IMR-90 (cell line): ENCODE results near the gene WDR46. TPM values are rescaled to one million over a fixed set of nuclear protein-coding genes. Genes with fewer than 3 reads are reported as not detected.

Source experiments
- ATAC-seq: fragments of 200-7000 bp; cut with Tn5 transposase; 2 replicates; pipeline ENCODE4 v1.9.1; 2020; ENCODE audit warnings: low read depth, mild to moderate bottlenecking, moderate library complexity
- BruUV-seq: library from RNA; stranded (reverse); fragments of 400-500 nt; replicated peaks from 2 replicates; lab custom pipeline; 2021; lab: Mats Ljungman, UMichigan
- CTCF ChIA-PET: fragments of 300-600 bp; formaldehyde crosslinking; extraction: SDS; loops from one replicate; lab custom pipeline; 2021; ENCODE audit warnings: antibody characterized with exemption; lab: Yijun Ruan, JAX
- POLR2A ChIA-PET: fragments of 300-600 bp; sonication (Branson Sonifier 250); formaldehyde crosslinking; loops from one replicate; lab custom pipeline; 2022; ENCODE audit warnings: antibody characterized with exemption; ENCODE audit not compliant: unreplicated experiment; lab: Charles Lee
- DNase-seq: peaks from one replicate; pipeline ENCODE4 v3.0.0; 2013
- H2AFZ ChIP-seq: replicated peaks from 2 replicates; pipeline ENCODE3; 2013; ENCODE audit warnings: low read length, mild to moderate bottlenecking; ENCODE audit not compliant: poor library complexity
- H2AK5ac ChIP-seq: 2 replicates; pipeline ENCODE4 v1.6.1; 2013; ENCODE audit warnings: low read depth, low read length, inconsistent platforms
- H2AK9ac ChIP-seq: replicated peaks from 2 replicates; pipeline ENCODE3; 2013; ENCODE audit warnings: mild to moderate bottlenecking, low read depth, low read length, moderate library complexity; ENCODE audit not compliant: poor library complexity
- H2BK120ac ChIP-seq: 2 replicates; pipeline ENCODE4 v1.6.1; 2013; ENCODE audit warnings: low read depth, low read length, inconsistent platforms
- H2BK15ac ChIP-seq: 3 replicates; pipeline ENCODE4 v1.6.1; 2013; ENCODE audit warnings: low read depth, low read length, inconsistent platforms
- H2BK20ac ChIP-seq: 2 replicates; pipeline ENCODE4 v1.6.1; 2013; ENCODE audit warnings: low read depth, mild to moderate bottlenecking, inconsistent platforms, low read length, moderate library complexity
- H2BK5ac ChIP-seq: 2 replicates; pipeline ENCODE4 v1.6.1; 2013; ENCODE audit warnings: mild to moderate bottlenecking, low read depth, low read length, inconsistent platforms; ENCODE audit not compliant: poor library complexity, severe bottlenecking
- H3K14ac ChIP-seq: replicated peaks from 2 replicates; pipeline ENCODE4 v1.6.1; 2013; ENCODE audit warnings: low read depth, low read length, inconsistent platforms
- H3K18ac ChIP-seq: 2 replicates; pipeline ENCODE4 v1.6.1; 2013; ENCODE audit warnings: low read depth, low read length, control low read depth
- H3K23ac ChIP-seq: 2 replicates; pipeline ENCODE4 v1.6.1; 2013; ENCODE audit warnings: low read depth, low read length, inconsistent platforms
- H3K27ac ChIP-seq: 2 replicates; pipeline ENCODE4 v1.5.1; 2013; ENCODE audit warnings: mild to moderate bottlenecking, control low read depth, low read length; ENCODE audit not compliant: insufficient read depth
- H3K27me3 ChIP-seq: 2 replicates; pipeline ENCODE4 v1.6.1; 2013; ENCODE audit warnings: low read length; ENCODE audit not compliant: control insufficient read depth, insufficient read depth
- H3K36me3 ChIP-seq: 2 replicates; pipeline ENCODE4 v1.6.1; 2013; ENCODE audit warnings: low read length, mixed read lengths; ENCODE audit not compliant: control insufficient read depth, insufficient read depth
- H3K4ac ChIP-seq: 2 replicates; pipeline ENCODE4 v1.6.1; 2013; ENCODE audit warnings: low read depth, low read length, inconsistent platforms
- H3K4me1 ChIP-seq: 2 replicates; pipeline ENCODE4 v1.6.1; 2013; ENCODE audit warnings: low read length, mixed read lengths; ENCODE audit not compliant: control insufficient read depth, insufficient read depth
- H3K4me2 ChIP-seq: 2 replicates; pipeline ENCODE4 v1.6.1; 2013; ENCODE audit warnings: low read depth, mild to moderate bottlenecking, control low read depth, low read length, moderate library complexity
- H3K4me3 ChIP-seq: 2 replicates; pipeline ENCODE4 v1.5.1; 2013; ENCODE audit warnings: low read depth, mild to moderate bottlenecking, control low read depth, low read length, moderate library complexity; ENCODE audit not compliant: insufficient read depth
- H3K56ac ChIP-seq: 2 replicates; pipeline ENCODE4 v1.6.1; 2013; ENCODE audit warnings: low read length, inconsistent platforms; ENCODE audit not compliant: insufficient read depth; ENCODE audit errors: extremely low read depth
- H3K79me1 ChIP-seq, 2 experiments: 2 replicates each; pipeline ENCODE4 v1.6.1; 2013; ENCODE audit warnings: low read length in 2 of 2, inconsistent platforms in 1 of 2, low read depth in 1 of 2
- H3K9ac ChIP-seq: 2 replicates; pipeline ENCODE4 v1.6.1; 2013; ENCODE audit warnings: low read depth, low read length, control low read depth
- H3K9me1 ChIP-seq: 2 replicates; pipeline ENCODE4 v1.6.1; 2013; ENCODE audit warnings: low read length, inconsistent platforms; ENCODE audit not compliant: insufficient read depth
- H3K9me3 ChIP-seq: 2 replicates; pipeline ENCODE4 v1.6.1; 2013; ENCODE audit warnings: low read length; ENCODE audit not compliant: control insufficient read depth, insufficient read depth
- H4K20me1 ChIP-seq: 2 replicates; pipeline ENCODE4 v1.6.1; 2013; ENCODE audit warnings: low read length, inconsistent platforms; ENCODE audit not compliant: insufficient read depth
- H4K5ac ChIP-seq: 2 replicates; pipeline ENCODE4 v1.6.1; 2013; ENCODE audit warnings: mild to moderate bottlenecking, low read depth, low read length, control low read depth
- H4K8ac ChIP-seq, 2 experiments: 2 replicates each; pipeline ENCODE4 v1.6.1; 2013; ENCODE audit warnings: low read depth in 2 of 2, low read length in 2 of 2, control low read depth in 1 of 2, inconsistent platforms in 1 of 2
- H4K91ac ChIP-seq: 2 replicates; pipeline ENCODE4 v1.6.1; 2013; ENCODE audit warnings: low read depth, low read length, inconsistent platforms; ENCODE audit not compliant: insufficient read depth
- BHLHE40 ChIP-seq: fragments of 150-350 bp; IDR thresholded peaks from 2 replicates; pipeline ENCODE4 v1.6.1; 2016; ENCODE audit warnings: mild to moderate bottlenecking, low read depth, low read length
- CEBPB ChIP-seq: IDR thresholded peaks from 2 replicates; pipeline ENCODE4 v1.6.1; 2012; ENCODE audit warnings: low read depth, low read length, improper control_type of control experiment
- CHD1 ChIP-seq: IDR thresholded peaks from 2 replicates; pipeline ENCODE4 v1.6.1; 2012; ENCODE audit warnings: low read depth, low read length, improper control_type of control experiment
- FOS ChIP-seq: fragments of 150-350 bp; IDR thresholded peaks from 2 replicates; pipeline ENCODE4 v1.6.1; 2016; ENCODE audit warnings: low read depth, low read length
- MAFK ChIP-seq: IDR thresholded peaks from 2 replicates; pipeline ENCODE4 v1.6.1; 2012; ENCODE audit warnings: low read depth, low read length, improper control_type of control experiment
- MAZ ChIP-seq: IDR thresholded peaks from 2 replicates; pipeline ENCODE4 v1.6.1; 2012; ENCODE audit warnings: low read depth, mild to moderate bottlenecking, low read length, improper control_type of control experiment, moderate library complexity, borderline replicate concordance
- MXI1 ChIP-seq: IDR thresholded peaks from 2 replicates; pipeline ENCODE4 v1.6.1; 2012; ENCODE audit warnings: low read depth, mild to moderate bottlenecking, low read length, moderate library complexity, borderline replicate concordance
- NFE2L2 ChIP-seq: fragments of 150-350 bp; IDR thresholded peaks from 2 replicates; pipeline ENCODE4 v1.6.1; 2016; ENCODE audit warnings: low read depth, mild to moderate bottlenecking, low read length
- POLR2A ChIP-seq: IDR thresholded peaks from 2 replicates; pipeline ENCODE4 v1.6.1; 2012; ENCODE audit warnings: mild to moderate bottlenecking, low read depth, low read length
- RAD21 ChIP-seq: IDR thresholded peaks from 2 replicates; pipeline ENCODE4 v1.6.1; 2012; ENCODE audit warnings: low read length, improper control_type of control experiment
- RCOR1 ChIP-seq: IDR thresholded peaks from 2 replicates; pipeline ENCODE4 v1.6.1; 2012; ENCODE audit warnings: mild to moderate bottlenecking, low read length, improper control_type of control experiment; ENCODE audit not compliant: insufficient replicate concordance
- RFX5 ChIP-seq: IDR thresholded peaks from 2 replicates; pipeline ENCODE4 v1.8.0; 2012; ENCODE audit warnings: low read depth, mild to moderate bottlenecking, low read length, moderate library complexity
- SMC3 ChIP-seq: fragments of 150-350 bp; IDR thresholded peaks from 2 replicates; pipeline ENCODE4 v1.6.1; 2016; ENCODE audit warnings: low read depth, mild to moderate bottlenecking, antibody characterized with exemption, low read length, moderate library complexity
- USF2 ChIP-seq: fragments of 150-350 bp; IDR thresholded peaks from 2 replicates; pipeline ENCODE4 v1.6.1; 2017; ENCODE audit warnings: mild to moderate bottlenecking, antibody characterized with exemption, low read length, low read depth
- WGBS, 2 experiments: methylation state at CpG; one replicate each; pipeline versions ENCODE4 v1.1.5 to v1.1.7; 2013; ENCODE audit warnings: missing lambda C conversion rate in 2 of 2; ENCODE audit not compliant: insufficient read length in 1 of 2; ENCODE audit errors: extremely low coverage in 2 of 2; 5-methylcytosine and 5-hydroxymethylcytosine counted together
- dilution Hi-C: fragments of 300-500 bp; cut with HindIII; formaldehyde crosslinking; loops from one replicate; pipeline ENCODE4 v1.14.3; 2018; ENCODE audit warnings: low sequenced_read_pairs; ENCODE audit not compliant: unreplicated experiment
- in situ Hi-C: fragments of 300-500 bp; cut with MboI; formaldehyde crosslinking; loops from 3 replicates; pipeline ENCODE4 v1.14.3; 2019; ENCODE audit warnings: low sequenced_read_pairs, inconsistent platforms, mixed read lengths
- intact Hi-C: fragments of 100-400 bp; cut with micrococcal nuclease; formaldehyde crosslinking; loops from 2 replicates; pipeline ENCODE4 v1.10.0; 2022
- polyA plus RNA-seq, 3 experiments: library from polyadenylated mRNA; depleted of rRNA; stranded (reverse); fragments of >200 nt; gene quantifications; 2 replicates each; pipeline ENCODE4 v1.2.3, GENCODE V29; 2012; ENCODE audit warnings: low replicate concordance in 1 of 3
- total RNA-seq: library from RNA; depleted of rRNA; stranded (reverse); fragments of >200 nt; gene quantifications from 2 replicates; pipeline ENCODE4 v1.2.3, GENCODE V29; 2012
- TF ChIP-seq, protein P1 (sequence below): conservative IDR thresholded peaks from 2 replicates; pipeline ENCODE4 v1.5.1; 2012; ENCODE audit warnings: mild to moderate bottlenecking, low read depth, low read length, improper control_type of control experiment

The WDR46 gene
- total and polyA plus RNA-seq, 2 of the 4 experiments (the other 2 are of a cell fraction): 73.8 to 81.6 TPM

DNA sequence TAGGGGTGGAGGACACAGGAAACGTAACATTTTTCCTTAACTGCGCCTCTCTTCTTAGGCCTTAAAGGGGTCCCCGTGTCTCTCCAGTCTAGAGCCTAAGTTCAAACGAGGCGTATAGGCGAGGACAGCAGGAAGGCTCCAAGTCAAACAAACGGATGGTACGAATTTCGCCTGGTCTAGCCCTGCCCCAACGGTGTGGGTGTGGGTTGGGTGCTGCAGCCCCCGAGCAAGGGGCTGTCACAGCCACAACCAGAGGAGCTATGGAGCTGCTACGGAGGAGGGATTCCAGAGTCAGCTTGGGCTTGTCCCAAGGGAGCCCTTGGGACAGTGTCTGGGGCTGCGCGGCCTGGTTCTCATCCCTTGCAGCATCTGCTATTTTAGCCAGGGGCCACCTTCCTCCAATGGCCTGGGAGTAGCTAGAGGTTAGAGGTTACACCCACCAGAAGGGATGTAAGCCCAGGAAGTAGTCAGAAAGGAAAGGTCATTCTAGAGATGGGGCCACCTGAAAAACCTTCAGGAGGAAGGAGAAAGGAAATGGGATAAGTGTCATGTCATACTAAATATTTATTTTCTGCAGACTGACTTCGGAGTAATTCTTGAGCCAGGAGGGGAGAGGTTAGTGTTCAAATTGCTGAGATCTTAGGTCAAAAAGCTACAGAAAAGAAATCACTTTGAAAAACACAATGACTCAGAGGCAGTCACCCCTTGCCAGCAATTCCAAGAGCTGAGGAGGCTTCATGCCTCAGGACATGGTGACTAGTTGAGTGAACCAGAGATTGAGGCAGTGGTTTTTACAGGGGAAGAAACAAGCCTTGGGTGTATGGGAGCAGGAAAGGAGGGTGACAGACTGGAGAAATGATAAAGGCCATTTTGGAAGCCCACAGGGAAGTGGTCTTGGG is 39.1 kb downstream of the WDR46 start:
- H3K4me1 ChIP-seq: peaks cover 12% of the 10 kb centered on the region
- peak overlapping the region; percentile 90 for H3K4me2 ChIP-seq
- peak overlapping the region; percentile 95 for H3K27ac ChIP-seq
- no TSS peak for BruUV-seq
- no CpG with 5 or more reads among the region's 15 CpGs for WGBS, 2 experiments
- H2BK5ac ChIP-seq: peak overlapping the region; percentile 92
- peaks cover 3% of the 10 kb centered on the region; the same call in 1 of the 2 replicates for H4K20me1 ChIP-seq
- H2AK9ac ChIP-seq: peak overlapping the region; percentile 97
- no peaks in the 10 kb centered on the region for H3K27me3 ChIP-seq
- DNase-seq: peak; percentile 88
- POLR2A ChIA-PET: interaction anchor here (1.0 kb wide), 1 partner anchor 22 kb away, joined by 7 read pairs; the partner anchor contains the start of genes RPS18 and VPS52
- peaks cover 8% of the 10 kb centered on the region; the same call in 1 of the 2 replicates for H3K36me3 ChIP-seq
- peak overlapping the region; percentile 64; the same call in 1 of the 3 replicates for H2BK15ac ChIP-seq
- peak overlapping the region; percentile 37; the same call in 1 of the 2 replicates for H2BK20ac ChIP-seq
- in situ Hi-C loops (loop anchor here (5.0 to 10.0 kb wide), 3 partner anchors 88 to 233 kb away; no protein-coding TSS in a partner anchor), dilution Hi-C loops (no loop called here), intact Hi-C loops (loop anchor here (2.0 to 5.0 kb wide), 3 partner anchors 49 to 363 kb away; partner anchors contain the start of genes RXRB and SLC39A7)
- H3K9ac ChIP-seq: peak overlapping the region; percentile 93
- peak overlapping the region; percentile 87 for H3K18ac ChIP-seq
- H3K56ac ChIP-seq: peak overlapping the region; percentile 88
- H2AK5ac ChIP-seq: peak overlapping the region; percentile 97
- no peaks in the 10 kb centered on the region for H3K9me3 ChIP-seq
- H3K4me3 ChIP-seq: peak overlapping the region; percentile 64
- H3K23ac ChIP-seq: peak overlapping the region; percentile 95
- H4K5ac ChIP-seq: peak overlapping the region; percentile 89
- peak overlapping the region; percentile 68 for H2BK120ac ChIP-seq
- H3K79me1 ChIP-seq: peaks cover under 1 to 30% of the 10 kb centered on the region in 2 experiments; a peak in 3 of 4 replicates
- H3K14ac ChIP-seq: peak overlapping the region; percentile 96
- H3K4ac ChIP-seq: peak overlapping the region; percentile 97
- peak; percentile 1 for ATAC-seq
- CTCF ChIA-PET: no interaction called here
- peaks cover 11% of the 10 kb centered on the region for H3K9me1 ChIP-seq
- H4K8ac ChIP-seq: peak overlapping the region; percentile 74 to 96
- peak overlapping the region; percentile 91 for H4K91ac ChIP-seq
- H2AFZ ChIP-seq: peak overlapping the region; percentile 94
- TF ChIP-seq BHLHE40: no peak
- no peak for TF ChIP-seq RFX5
- TF ChIP-seq FOS: peak; percentile 23; the same call in 1 of the 2 replicates
- TF ChIP-seq SMC3: no peak
- TF ChIP-seq RAD21: no peak
- no peak for TF ChIP-seq MAZ
- TF ChIP-seq USF2: no peak
- no peak for TF ChIP-seq CEBPB
- no peak for TF ChIP-seq NFE2L2
- 0 out of 2 replicates have a peak, but pooled peaks have one; percentile 22 for TF ChIP-seq CHD1
- no peak for TF ChIP-seq POLR2A
- TF ChIP-seq MXI1: no peak
- no peak for TF ChIP-seq MAFK
- TF ChIP-seq RCOR1: no peak
- TF ChIP-seq, protein P1, sequence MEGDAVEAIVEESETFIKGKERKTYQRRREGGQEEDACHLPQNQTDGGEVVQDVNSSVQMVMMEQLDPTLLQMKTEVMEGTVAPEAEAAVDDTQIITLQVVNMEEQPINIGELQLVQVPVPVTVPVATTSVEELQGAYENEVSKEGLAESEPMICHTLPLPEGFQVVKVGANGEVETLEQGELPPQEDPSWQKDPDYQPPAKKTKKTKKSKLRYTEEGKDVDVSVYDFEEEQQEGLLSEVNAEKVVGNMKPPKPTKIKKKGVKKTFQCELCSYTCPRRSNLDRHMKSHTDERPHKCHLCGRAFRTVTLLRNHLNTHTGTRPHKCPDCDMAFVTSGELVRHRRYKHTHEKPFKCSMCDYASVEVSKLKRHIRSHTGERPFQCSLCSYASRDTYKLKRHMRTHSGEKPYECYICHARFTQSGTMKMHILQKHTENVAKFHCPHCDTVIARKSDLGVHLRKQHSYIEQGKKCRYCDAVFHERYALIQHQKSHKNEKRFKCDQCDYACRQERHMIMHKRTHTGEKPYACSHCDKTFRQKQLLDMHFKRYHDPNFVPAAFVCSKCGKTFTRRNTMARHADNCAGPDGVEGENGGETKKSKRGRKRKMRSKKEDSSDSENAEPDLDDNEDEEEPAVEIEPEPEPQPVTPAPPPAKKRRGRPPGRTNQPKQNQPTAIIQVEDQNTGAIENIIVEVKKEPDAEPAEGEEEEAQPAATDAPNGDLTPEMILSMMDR: no peak
